ENCODE data around the gene CDKN2B-AS1. TPM values are rescaled to one million over a fixed set of nuclear protein-coding genes. Genes with fewer than 3 reads are reported as not detected.

The CDKN2B-AS1 gene
- total RNA-seq, 4 donors from 2014 or later, result 0.42 to 3.9 (median 0.69) TPM; not detected in 1

DNA sequence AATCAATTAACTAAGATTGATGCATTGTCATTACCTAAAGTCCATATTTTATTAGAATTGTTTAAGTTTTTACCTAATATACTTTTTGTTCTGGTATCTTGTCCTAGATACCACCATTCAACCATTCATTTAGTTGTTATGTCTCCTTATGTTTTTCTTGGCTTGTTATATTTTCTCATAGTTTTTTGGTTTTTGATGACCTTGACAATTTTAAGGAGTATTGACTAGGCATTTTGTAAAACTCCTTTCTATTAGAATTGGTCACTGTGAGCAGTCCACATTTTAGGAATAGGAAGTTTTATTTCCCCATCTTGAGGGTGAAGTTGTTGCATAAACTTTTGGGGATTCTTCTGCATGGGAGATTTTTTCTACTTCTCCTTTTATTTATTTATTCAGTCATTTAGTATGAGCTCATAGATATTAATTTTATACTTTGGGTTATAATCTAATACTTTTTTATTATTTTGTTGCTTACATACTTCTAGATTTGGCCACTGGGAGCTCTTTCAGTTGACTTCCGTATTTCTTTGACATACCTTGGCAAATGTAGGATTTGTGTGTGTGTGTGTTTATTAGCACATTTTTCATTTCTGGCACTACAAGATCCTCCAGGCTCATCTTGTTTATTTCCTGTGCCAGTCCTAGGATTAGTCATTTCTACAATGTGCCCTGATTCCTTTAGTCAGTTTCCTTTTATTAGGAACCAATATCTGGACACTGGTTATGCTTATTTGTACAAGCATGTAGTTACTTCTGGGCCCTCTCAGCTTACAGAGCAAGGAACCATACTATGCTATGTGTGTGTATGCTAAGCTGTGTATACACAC lies 149.4 kb downstream of the CDKN2B-AS1 start:
- no peak for TF ChIP-seq POLR2A (IDR thresholded peaks at IDR 0.05)
- WGBS, 2 donors (ENCODE audit: low coverage in 1 of 2), result 10 to 65% methylated on average over 1 of the region's 1 CpG
- H3K9me3 ChIP-seq, result no peaks in the 10 kb centered on the region
- H3K4me1 ChIP-seq, result no peaks in the 10 kb centered on the region
- ATAC-seq, result no peak
- no peaks in the 10 kb centered on the region for H3K27me3 ChIP-seq
- H3K27ac ChIP-seq, result no peak overlapping the region
- no peak overlapping the region for H3K4me3 ChIP-seq
- no peaks in the 10 kb centered on the region for H3K36me3 ChIP-seq

DNA sequence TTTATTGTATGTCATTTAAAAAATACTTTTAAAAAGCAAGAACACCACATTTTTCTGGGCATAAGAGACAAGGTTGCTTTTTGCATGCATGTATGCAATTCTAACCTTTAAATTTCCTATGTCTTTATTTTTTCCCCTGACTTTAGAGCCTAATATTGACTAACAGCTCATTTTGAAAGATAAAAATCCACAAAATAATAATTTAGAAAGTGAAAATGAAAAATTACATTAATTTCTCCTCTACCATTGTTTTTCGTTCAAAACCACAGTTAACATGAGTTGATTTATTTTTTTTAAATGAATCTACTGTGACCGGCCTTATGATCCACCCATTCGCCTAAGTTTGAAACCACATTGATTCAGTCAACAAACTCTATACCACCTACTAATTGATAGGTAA lies 152.0 kb downstream of the CDKN2B-AS1 start:
- Histone ChIP-seq H3K4me1 (no peaks in the 10 kb centered on the region), H3K27ac (no peak overlapping the region), H3K27me3 (no peaks in the 10 kb centered on the region), H3K36me3 (no peaks in the 10 kb centered on the region), H3K4me3 (no peak overlapping the region), H3K9me3 (no peaks in the 10 kb centered on the region)
- no peak for ATAC-seq
- WGBS, 2 donors (ENCODE audit: low coverage in 1 of 2), result 87% methylated on average over 3 of the region's 3 CpGs
- TF ChIP-seq POLR2AphosphoS5 (IDR thresholded peaks at IDR 0.05), result no peak
- no peak for TF ChIP-seq POLR2A (IDR thresholded peaks at IDR 0.05)
- no peak for TF ChIP-seq EP300 (IDR thresholded peaks at IDR 0.05)
- TF ChIP-seq CTCF (IDR thresholded peaks at IDR 0.05), result no peak

GRCh38 chr9:22147813-22148527 lies 153.4 kb downstream of the CDKN2B-AS1 start:
- no peak overlapping the region for H3K27ac ChIP-seq
- 79 to 83% methylated on average over 7 to 8 of the region's 8 CpGs for WGBS, 2 donors (ENCODE audit: low coverage in 1 of 2)
- no peak for ATAC-seq

DNA sequence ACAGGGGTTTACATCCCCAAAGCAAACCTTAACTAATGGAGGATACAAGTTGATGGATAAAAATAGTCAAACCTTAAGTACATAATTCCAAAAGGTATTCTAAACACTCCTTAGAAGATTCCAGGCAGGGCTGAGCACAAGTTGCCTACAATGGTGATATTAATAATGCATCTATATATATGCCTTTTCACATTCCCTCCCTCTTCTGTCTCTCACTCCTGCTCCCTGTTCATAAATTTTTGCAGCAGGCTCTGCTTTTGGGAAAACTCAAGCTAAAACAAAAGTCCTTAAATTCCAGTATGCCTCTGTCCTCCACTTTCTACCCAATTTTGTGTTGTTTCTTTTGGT lies 153.9 kb downstream of the CDKN2B-AS1 start:
- H3K27me3 ChIP-seq, result no peaks in the 10 kb centered on the region
- no peaks in the 10 kb centered on the region for H3K36me3 ChIP-seq
- ATAC-seq, result no peak
- no peak overlapping the region for H3K27ac ChIP-seq
- TF ChIP-seq EP300 (IDR thresholded peaks at IDR 0.05) (no peak), POLR2A (IDR thresholded peaks at IDR 0.05) (no peak), POLR2AphosphoS5 (IDR thresholded peaks at IDR 0.05) (no peak), CTCF (IDR thresholded peaks at IDR 0.05) (no peak)
- no peaks in the 10 kb centered on the region for H3K4me1 ChIP-seq
- no peak overlapping the region for H3K4me3 ChIP-seq
- H3K9me3 ChIP-seq, result no peaks in the 10 kb centered on the region

More at GRCh38 chr9:22147813-22148527, 153.4 kb downstream of the CDKN2B-AS1 start:
- Histone ChIP-seq H3K4me3 (no peak overlapping the region), H3K4me1 (no peaks in the 10 kb centered on the region), H3K9me3 (no peaks in the 10 kb centered on the region), H3K27me3 (no peaks in the 10 kb centered on the region), H3K36me3 (no peaks in the 10 kb centered on the region)
- TF ChIP-seq POLR2A (IDR thresholded peaks at IDR 0.05) (no peak), EP300 (IDR thresholded peaks at IDR 0.05) (no peak), POLR2AphosphoS5 (IDR thresholded peaks at IDR 0.05) (no peak), CTCF (IDR thresholded peaks at IDR 0.05) (no peak)

- H3K27ac ChIP-seq, result peak overlapping the region in 1 of 4 donors; percentile 9
- ATAC-seq, result peak; percentile 36
Observed at GRCh38 chr9:22148876-22149637, 154.5 kb downstream of the CDKN2B-AS1 start.

More at GRCh38 chr9:22148876-22149637, 154.5 kb downstream of the CDKN2B-AS1 start:
- H3K9me3 ChIP-seq, result no peaks in the 10 kb centered on the region
- TF ChIP-seq CTCF (IDR thresholded peaks at IDR 0.05) (no peak), EP300 (IDR thresholded peaks at IDR 0.05) (no peak), POLR2A (IDR thresholded peaks at IDR 0.05) (no peak), POLR2AphosphoS5 (IDR thresholded peaks at IDR 0.05) (no peak)
- H3K36me3 ChIP-seq, result no peaks in the 10 kb centered on the region
- no peaks in the 10 kb centered on the region for H3K27me3 ChIP-seq
- H3K4me3 ChIP-seq, result no peak overlapping the region
- H3K4me1 ChIP-seq, result no peaks in the 10 kb centered on the region
